Iris pigment epithelial cell (primary cell): ENCODE measurements around the gene SNPH.
"Not testable (repeated sequence)": the region's sequence is repeated elsewhere in the genome, so short reads cannot be mapped to it uniquely, and the experiment has no call there.

ENCODE experiments used
- DNase-seq: peaks from one replicate; pipeline ENCODE4 v3.0.0-alpha.2; 2011; ENCODE audit warnings: low read depth

Gene SNPH

GRCh38 chr20:1266167-1266973, at the start of gene SNPH:
Gene SNPH, plus strand, starts transcription at chr20:1266294. Its CDS starts 29,946 bp downstream, at chr20:1296240.
- peak; percentile 84 for DNase-seq

GRCh38 chr20:1216527-1217427, 49.3 kb upstream of the SNPH start:
- DNase-seq = not testable (repeated sequence)

GRCh38 chr20:1222750-1223149, 43.3 kb upstream of the SNPH start:
- not testable (repeated sequence) for DNase-seq

DNA sequence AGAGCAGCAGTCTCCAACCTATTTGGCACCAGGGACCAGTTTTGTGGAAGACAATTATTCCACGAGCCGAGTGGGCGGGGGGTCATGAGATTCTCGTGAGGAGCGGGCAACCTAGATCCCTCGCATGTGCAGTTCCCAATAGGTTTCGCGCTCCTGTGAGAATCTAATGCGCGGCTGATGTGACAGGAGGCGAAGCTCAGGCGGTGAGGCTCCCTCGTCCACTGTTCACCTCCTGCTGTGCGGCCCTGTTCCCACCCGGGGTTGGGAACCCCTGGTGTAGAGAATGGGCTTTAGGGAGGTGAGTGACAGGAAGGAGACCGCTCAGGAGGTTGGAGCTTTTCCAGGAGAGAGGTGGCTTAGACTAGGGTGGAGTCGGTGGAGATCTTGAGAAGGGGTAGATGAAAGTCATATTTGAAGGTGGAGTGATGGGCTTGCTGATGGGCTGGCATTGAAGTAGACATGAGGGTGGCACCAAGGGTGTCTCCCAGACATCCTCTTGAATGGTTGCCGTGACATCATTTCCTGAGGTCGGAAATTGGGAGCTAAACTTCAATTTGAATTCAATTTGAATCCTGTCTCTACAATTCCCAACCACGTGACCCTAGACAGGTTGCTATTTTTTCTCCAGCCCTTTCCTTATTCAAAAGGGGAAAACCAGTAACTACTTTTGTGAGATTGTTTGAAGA, 41.7 kb upstream of the SNPH start:
- no peak for DNase-seq

- no peak for DNase-seq
Observed at GRCh38 chr20:1225263-1225782, 40.8 kb upstream of the SNPH start.

DNA sequence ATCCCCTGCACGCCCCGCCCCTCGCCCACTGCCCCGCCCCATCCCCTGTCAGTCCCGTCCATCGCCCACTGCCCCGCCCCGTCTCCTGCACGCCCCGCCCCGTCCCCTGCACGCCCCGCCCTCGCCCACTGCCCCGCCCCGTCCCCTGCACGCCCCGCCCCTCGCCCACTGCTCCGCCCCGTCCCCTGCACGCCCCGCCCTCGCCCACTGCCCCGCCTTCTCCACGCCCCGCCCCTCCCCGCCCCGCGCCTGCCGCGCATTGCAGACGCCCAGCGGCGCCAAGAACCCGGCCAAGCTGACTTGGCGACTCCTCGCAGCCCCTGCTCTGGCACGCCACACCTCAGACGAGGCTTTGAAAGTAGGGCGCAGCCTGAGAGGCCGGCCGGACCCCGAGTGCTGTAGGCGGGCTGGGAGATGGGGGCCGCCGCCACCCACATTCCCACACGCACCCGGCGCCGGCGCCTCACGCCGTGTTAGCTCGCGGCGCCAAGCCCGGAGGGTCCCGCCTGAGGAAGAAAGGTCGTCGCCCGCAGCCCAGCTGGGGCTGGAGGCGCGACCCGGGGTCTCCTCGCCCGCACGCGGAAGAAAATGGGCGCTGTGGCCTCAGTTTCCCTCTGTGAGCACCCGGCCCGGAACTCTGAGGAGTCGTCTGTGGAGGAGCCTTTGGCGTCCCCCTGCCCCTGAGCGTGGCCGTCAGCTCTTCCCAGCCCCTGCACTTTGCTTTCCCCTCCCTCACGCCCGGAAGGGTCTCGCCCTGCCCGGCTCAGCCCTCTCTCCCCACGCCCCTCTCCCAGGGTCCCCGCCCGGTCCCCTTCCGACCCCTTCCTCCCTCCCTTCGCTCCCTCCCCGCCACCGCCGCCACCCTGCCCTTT, 40.1 kb upstream of the SNPH start, which contains the start of gene RAD21L1:
Gene RAD21L1, plus strand, starts transcription at position 262 of the 872 bp plus-strand sequence. CDS start 2,410 bp downstream, outside the sequence.
- DNase-seq = peak; percentile 77

GRCh38 chr20:1229541-1229940, 36.6 kb upstream of the SNPH start:
- no peak for DNase-seq

DNA sequence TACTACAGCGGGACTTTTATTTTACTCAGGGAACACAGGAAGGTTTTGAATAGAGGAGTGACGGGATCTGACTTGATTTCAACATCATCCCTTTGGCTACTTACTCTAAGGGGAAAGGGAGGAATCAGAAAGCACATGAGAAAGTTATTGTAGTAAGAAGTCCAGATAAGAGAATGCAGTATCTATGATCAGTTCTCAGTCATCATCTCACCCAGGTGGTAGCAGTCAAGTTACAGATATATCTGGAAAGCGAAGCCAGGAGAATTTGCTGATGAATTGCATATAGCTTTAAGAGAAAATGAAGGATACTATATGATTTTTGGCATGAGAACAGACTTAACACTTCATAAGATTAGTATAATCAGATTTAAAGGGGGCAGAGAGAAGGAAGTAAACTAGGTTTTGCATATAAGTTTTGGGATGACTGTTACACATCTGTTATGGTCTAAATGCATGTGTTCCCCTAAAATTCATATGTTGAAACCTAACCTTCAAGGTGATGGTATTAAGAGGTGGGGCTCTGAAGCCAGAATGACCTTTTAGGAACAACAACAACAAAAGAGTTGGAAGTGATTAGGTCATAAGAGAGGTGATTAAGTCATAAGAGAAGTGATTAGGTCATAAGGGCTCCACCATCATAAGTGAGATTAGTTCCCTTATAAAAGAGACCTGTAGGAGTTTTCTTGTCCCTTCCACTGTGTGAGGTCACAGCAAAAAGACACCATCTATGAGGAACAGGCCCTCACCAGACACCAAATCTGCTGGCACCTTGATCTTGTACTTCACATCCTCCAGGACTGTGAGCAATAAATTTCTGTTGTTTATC, 33.6 kb upstream of the SNPH start:
- DNase-seq = no peak

- no peak for DNase-seq
Observed at GRCh38 chr20:1240549-1240948, 25.5 kb upstream of the SNPH start.

DNA sequence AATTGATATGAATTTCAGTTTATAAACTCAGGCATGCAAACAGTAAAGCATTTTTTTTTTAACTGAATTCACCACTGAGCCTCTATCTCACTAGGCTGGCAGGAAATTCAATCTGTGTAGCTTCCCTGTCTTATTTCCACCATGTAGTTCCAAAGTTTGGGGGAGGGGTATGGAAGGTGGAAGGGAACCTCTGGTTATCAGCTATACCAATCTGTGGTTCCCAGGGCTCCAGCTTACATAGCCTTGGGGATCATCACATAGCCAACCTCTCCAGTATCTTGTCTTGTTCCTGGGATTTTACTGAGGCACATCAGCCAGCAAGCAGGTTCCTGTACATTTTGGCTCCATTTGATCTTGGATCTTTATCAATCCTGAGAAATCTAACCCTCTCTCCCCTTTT, 24.6 kb upstream of the SNPH start:
- no peak for DNase-seq

DNA sequence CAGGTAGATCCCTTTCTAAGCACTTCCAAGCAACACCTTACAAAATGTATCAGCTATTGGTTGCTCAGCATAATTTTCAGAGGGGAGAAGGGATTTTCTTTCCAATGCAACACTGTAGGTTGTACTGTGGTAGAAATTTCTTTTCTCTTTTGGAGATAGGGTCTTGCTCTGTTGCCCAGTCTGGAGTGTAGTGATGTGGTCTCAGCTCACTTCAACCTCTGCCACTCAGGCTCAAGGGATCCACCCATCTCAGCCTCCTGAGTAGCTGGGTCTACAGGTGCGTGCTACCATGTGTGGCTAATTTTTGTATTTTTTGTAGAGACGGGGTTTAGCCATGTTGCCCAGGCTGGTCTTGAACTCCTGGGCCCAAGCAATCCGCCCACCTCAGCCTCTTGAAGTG, 24.0 kb upstream of the SNPH start:
- DNase-seq = no peak

GRCh38 chr20:1242530-1242929, 23.6 kb upstream of the SNPH start:
- peak; percentile 96 for DNase-seq

DNA sequence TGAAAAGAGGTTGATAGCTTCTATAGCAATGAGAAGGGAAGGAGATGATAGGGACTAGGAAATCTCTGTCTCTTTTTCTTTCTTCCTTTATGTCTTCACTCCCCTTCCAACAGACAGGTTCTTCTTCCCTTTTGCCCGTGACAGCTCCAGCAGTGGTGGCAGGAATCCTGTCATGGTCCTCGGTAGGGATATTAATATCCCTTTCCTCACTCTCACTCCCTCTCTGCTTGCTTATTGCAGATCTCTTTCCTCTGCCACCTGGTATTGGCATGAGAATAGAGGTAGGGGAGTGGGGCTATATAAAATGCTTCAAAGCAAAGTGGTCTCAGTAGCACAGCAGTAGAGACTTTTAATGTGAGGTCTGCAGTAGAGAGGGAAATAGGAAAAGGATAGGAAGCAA, 20.5 kb upstream of the SNPH start:
- DNase-seq = no peak

- DNase-seq = no peak
Observed at GRCh38 chr20:1247689-1248088, 18.4 kb upstream of the SNPH start.

DNA sequence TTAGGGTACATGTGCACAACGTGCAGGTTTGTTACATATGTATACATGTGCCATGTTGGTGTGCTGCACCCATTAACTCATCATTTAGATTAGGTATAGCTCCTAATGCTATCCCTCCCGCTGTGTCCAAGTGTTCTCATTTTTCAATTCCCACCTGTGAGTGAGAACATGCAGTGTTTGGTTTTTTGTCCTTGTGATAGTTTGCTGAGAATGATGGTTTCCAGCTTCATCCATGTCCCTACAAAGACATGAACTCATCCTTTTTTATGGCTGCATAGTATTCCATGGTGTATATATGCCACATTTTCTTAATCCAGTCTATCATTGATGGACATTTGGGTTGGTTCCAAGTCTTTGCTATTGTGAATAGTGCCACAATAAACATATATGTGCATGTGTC, 15.8 kb upstream of the SNPH start:
- not testable (repeated sequence) for DNase-seq

GRCh38 chr20:1252416-1252815, 13.7 kb upstream of the SNPH start:
- no peak for DNase-seq

- DNase-seq = no peak
Observed at GRCh38 chr20:1254254-1254653, 11.8 kb upstream of the SNPH start.

- DNase-seq = no peak
Observed at GRCh38 chr20:1255675-1256074, 10.4 kb upstream of the SNPH start.

GRCh38 chr20:1263853-1264252, 2.2 kb upstream of the SNPH start:
- DNase-seq = peak; percentile 34

DNA sequence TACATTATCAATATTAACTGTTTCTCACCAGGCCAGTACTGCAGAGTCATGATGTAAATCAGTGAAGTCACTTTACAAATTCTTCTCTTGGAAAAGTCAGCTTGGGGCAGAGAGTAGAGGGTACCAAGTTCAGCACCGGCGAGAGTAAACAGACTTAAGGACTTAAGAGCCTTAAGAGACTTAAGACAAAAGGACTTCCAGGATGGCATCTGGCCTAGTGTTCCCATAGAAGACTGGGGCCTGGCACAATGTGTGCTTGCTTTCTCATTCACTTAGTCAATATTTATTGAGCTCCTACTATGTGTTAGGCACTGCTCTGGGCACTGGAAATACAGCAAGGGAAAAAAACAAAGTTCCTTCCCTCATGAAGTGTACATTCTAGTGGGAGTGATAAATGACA, 1.4 kb upstream of the SNPH start:
- no peak for DNase-seq
